Skin epidermis (tissue), 12 donors: Measurements from ENCODE around the gene ZNF205.
A peak's percentile ranks its signal among the peaks of the same experiment; 100 is the strongest.

Source experiments
- H3K27ac ChIP-seq, 21 experiments: fragments of 200-600 bp; sonication (generic) in 11 of 21; one replicate each; pipeline ENCODE4 v1.5.0; 2020; ENCODE audit warnings: mild to moderate bottlenecking in 3 of 21, inconsistent platforms in 2 of 21, moderate library complexity in 2 of 21
- H3K4me3 ChIP-seq, 7 experiments: fragments of 200-600 bp; sonication (generic) in 2 of 7; one replicate each; pipeline ENCODE4 v1.5.0; 2020; ENCODE audit warnings: inconsistent platforms in 2 of 7, mild to moderate bottlenecking in 2 of 7, moderate library complexity in 1 of 7

ZNF205 gene

DNA sequence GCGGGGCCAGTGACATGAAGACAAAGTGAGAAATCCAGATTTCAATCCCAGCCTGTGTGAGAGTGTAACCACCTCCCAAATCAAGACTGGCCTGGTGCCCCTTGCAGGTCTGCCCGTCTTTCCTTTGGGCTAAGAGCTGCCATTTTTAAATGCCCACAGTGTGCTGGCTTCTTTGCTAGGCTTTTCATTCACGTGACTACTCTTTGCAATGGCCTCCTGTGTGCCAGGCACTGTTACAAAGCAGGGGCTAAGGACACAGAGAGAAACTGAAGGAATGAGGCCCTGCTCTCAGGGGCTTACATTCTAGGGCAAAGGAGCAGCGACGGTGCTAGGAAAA, 13.0 kb upstream of the ZNF205 start:
- H3K27ac ChIP-seq: peak overlapping the region in 3 of 21 experiments; percentile 2 to 66 (median 50)
- no peak overlapping the region for H3K4me3 ChIP-seq

DNA sequence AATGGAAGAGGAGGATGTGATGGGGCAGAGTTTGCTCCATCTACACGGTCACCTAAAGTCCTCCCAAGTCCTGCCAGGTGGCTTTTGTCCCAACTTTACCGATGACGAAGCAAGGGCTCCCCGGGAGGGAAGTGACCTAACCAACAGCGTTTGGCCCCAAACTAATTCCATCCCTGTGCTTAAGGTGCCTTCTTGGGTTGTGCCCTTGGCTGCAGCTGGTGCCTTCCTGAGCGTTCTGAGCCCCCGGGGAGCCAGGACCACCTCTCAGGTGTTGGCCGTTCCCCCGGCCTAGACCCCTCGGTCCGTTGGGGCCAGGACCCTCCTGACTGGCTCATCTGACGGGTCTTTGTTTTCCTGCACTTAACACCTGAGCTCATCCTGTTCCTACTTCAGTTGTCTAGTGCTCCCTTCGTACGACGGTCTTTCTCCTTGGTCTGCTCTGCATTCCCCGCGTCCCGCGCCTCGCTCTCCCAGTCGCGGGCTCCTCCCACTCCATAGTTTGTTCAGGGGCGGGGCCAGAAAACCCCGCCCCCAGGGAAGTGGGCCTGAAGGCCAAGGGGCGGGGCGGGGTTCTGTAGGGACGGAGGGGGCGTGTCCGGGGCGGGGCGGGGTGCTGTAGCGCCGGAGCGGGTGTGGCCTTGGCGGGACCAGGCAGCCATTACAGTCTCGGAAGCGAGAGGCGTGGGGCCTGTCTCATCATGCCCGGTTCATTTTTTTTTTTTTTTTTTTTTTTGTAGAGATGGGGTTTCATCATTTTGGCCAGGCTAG, 12.5 kb upstream of the ZNF205 start:
- Histone ChIP-seq H3K4me3 (peak overlapping the region in 2 of 7 experiments; percentile 13 to 24), H3K27ac (peak overlapping the region in 7 of 21 experiments; percentile 2 to 82 (median 19))

- Histone ChIP-seq H3K27ac (peak overlapping the region in 15 of 21 experiments; percentile 14 to 82 (median 54)), H3K4me3 (peak overlapping the region in 3 of 7 experiments; percentile 2 to 21 (median 6))
These were observed 11.2 kb upstream of the ZNF205 start for GRCh38 chr16:3101018-3101840.

- Histone ChIP-seq H3K4me3 (peak overlapping the region in 3 of 7 experiments; percentile 2 to 21 (median 6)), H3K27ac (peak overlapping the region in 16 of 21 experiments; percentile 8 to 82 (median 52))
These were observed 10.4 kb upstream of the ZNF205 start for GRCh38 chr16:3101841-3102470.

- peak overlapping the region; percentile 56 to 95 (median 90) for H3K27ac ChIP-seq
- peak overlapping the region; percentile 38 to 71 (median 52) for H3K4me3 ChIP-seq
These were observed 6.0 kb upstream of the ZNF205 start for GRCh38 chr16:3106205-3106928.

- Histone ChIP-seq H3K4me3 (peak overlapping the region; percentile 45 to 79 (median 56)), H3K27ac (peak overlapping the region in 19 of 21 experiments; percentile 16 to 87 (median 66))
These were observed 642 bp downstream of the ZNF205 start for GRCh38 chr16:3112881-3113574.

- peak overlapping the region in 2 of 21 experiments; percentile 64 to 87 for H3K27ac ChIP-seq
- H3K4me3 ChIP-seq: peak overlapping the region in 2 of 7 experiments; percentile 56 to 79
These were observed 1.5 kb downstream of the ZNF205 start for GRCh38 chr16:3113765-3114479.

GRCh38 chr16:3115003-3115402, 2.6 kb downstream of the ZNF205 start:
- Histone ChIP-seq H3K27ac (no peak overlapping the region), H3K4me3 (no peak overlapping the region)

- no peak overlapping the region for H3K27ac ChIP-seq
- no peak overlapping the region for H3K4me3 ChIP-seq
These were observed 3.2 kb downstream of the ZNF205 start for GRCh38 chr16:3115561-3115960.

DNA sequence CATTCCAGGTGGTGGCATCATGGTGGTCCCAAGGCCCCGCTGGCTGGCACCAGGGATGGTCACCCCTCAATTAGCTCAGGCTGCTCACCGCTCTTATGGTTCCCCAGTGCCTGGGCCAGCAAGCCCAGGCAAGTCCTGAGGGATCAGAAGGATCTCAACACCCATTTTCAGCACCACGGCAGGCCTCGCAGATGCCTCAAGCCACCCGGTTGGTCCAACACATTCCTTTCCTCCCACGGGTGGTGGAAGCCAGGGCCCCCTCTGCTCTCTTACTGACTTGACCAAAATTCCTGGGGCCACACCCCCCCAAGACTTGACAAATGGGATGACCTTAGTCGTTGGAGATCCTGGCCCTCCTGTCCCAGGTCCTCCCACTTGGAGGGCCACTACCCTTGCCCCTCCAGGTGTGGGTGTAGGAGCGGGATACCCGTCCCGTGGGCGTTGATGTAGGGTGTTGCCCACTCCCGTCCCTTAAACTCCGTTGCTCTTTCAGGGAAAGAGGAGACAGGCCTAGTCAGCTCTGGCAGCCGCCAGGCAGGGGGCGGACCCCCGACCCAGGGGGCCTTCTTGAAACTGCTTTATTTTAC, 5.9 kb downstream of the ZNF205 start:
- Histone ChIP-seq H3K4me3 (no peak overlapping the region), H3K27ac (no peak overlapping the region)

GRCh38 chr16:3118846-3119245, 6.5 kb downstream of the ZNF205 start:
- Histone ChIP-seq H3K4me3 (no peak overlapping the region), H3K27ac (no peak overlapping the region)

DNA sequence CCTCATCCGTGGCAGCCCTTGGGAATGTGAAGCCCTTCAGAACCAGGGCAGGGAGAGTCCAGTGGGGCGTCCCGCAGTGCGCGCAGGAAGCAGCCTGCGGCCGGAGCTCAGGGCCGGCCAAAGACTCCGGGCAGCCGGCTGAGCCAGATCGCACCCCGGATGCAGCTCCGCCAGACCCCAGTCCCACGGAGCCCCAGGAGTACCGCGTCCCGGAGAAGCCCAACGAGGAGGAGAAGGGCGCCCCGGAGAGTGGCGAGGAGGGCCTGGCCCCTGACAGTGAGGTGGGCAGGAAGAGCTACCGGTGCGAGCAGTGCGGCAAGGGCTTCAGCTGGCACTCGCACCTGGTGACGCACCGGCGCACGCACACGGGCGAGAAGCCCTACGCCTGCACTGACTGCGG, 6.9 kb downstream of the ZNF205 start:
- Histone ChIP-seq H3K4me3 (no peak overlapping the region), H3K27ac (no peak overlapping the region)

GRCh38 chr16:3119701-3120408, 7.5 kb downstream of the ZNF205 start:
- H3K4me3 ChIP-seq: no peak overlapping the region
- no peak overlapping the region for H3K27ac ChIP-seq

- Histone ChIP-seq H3K27ac (no peak overlapping the region), H3K4me3 (no peak overlapping the region)
These were observed 8.0 kb downstream of the ZNF205 start for GRCh38 chr16:3120435-3120834.

DNA sequence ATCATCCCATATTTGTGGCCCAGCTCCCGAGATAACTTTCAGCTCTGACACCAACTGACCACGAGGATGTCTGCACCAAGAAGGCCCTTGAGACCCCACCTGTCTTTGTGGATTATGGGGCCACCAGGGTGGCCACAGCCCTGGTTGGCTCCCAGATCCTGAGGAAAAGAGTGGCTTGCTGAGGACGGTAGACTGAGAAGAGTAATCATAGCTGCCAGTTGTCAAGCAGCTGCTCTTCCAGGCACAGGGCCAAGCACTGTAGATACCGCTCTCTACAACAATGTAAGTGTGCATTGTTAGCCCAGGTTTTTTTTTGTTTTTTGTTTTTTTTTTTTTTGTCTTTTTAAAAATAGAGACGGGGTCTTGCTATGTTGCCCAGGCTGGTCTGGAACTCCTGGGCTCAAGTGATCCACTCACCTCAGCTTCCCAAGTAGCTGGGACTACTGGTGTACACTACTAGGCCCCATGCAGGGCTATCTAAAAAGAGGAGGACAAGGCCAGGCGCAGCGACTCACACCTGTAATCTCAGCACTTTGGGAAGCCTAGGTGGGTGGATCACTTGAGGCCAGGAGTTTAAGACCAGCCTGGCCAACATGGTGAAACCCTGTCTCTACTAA, 9.6 kb downstream of the ZNF205 start:
- no peak overlapping the region for H3K27ac ChIP-seq

GRCh38 chr16:3122926-3123570, 10.7 kb downstream of the ZNF205 start:
- H3K4me3 ChIP-seq: no peak overlapping the region

More for the DNA sequence above, 9.6 kb downstream of the ZNF205 start:
- no peak overlapping the region for H3K4me3 ChIP-seq

More at GRCh38 chr16:3122926-3123570, 10.7 kb downstream of the ZNF205 start:
- H3K27ac ChIP-seq: no peak overlapping the region
